Mucosa of gallbladder (tissue), 1 donor: ENCODE data around the gene TNFSF13B. TPM values are rescaled to one million over a fixed set of nuclear protein-coding genes. Genes with fewer than 3 reads are reported as not detected.

ENCODE experiments used
- DNase-seq: peaks from one replicate; pipeline ENCODE4 v3.0.0-alpha.2; 2020; ENCODE audit warnings: low spot score
- total RNA-seq: library from RNA; stranded (reverse); gene quantifications from one replicate; pipeline ENCODE4 v1.2.1, GENCODE V29; 2021
- donor health status: DM: no; HTN: no; CAD: no.

TNFSF13B gene
- total RNA-seq, 1 donor from 2014 or later: 7.2 TPM

DNA sequence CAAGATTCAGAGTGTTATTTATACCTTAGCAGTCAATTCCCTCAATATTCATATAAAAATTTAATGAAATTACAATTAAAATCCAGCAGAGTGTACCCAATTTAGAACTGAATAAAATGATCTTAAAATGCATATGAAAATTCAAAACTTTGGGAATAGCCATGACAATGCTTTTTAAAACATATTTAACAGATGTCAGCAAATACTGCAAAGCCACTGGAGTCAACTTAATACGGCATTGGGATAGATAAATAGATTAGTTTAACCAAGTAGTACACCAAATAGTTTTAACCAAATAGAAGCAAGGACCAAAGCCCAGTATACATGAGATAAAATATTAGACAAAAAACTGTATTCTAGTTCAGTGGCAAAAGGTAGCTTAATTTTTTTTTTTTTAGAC, 79.8 kb downstream of the TNFSF13B start:
- DNase-seq: no peak

DNA sequence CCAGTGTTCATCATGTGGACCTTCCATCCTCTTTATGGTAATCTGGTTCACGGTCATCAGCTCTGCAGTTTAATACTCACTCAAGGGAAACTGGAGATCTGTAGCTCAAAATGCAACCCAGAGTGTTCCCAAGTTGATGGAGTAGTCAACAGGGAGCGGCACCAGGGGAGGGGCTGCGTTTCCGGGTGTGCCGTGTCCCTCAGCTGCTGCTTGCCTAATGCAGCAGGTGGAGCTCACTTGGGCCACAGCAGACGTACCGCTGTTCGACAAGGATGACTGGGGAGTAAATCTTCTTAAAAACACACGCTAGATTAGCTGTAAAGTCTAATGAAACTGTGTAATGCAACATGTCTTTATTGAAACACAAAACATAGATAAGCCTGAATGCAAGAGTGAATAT, 81.1 kb downstream of the TNFSF13B start:
- no peak for DNase-seq

DNA sequence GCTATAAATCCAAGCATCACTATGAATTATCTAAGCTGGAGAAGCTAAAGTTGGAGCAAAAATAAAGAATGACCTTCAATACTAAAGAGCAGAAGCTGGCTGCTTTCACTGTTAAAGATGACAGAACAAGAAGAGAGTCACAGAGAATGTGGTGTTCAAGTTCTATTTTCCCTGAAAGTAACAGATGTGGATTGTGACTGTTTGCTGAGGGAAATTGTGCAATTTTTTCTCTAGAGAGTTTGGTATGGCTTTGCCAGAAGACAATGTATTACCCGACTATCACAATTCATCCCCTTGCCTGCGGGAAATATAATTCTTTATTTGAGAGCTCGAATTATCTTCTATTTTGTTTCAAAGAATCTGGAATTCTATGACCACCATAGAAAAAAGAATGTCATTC, 83.1 kb downstream of the TNFSF13B start:
- DNase-seq: no peak

GRCh38 chr13:108357228-108357627, 87.7 kb downstream of the TNFSF13B start:
- no peak for DNase-seq

Other genes starting within 250 kb of the TNFSF13B start
- 9.8 TPM for gene LIG4, start 54.2 kb upstream of the TNFSF13B start, total RNA-seq
- 8.7 TPM for gene ABHD13, start 51.3 kb upstream of the TNFSF13B start, total RNA-seq